ENCODE data around the gene SLC35E1. TPM values are rescaled to one million over a fixed set of nuclear protein-coding genes. Genes with fewer than 3 reads are reported as not detected.

Gene SLC35E1
- total RNA-seq, 1 experiment from 2014 or later: 52.6 TPM

- ChIA-PET POLR2A (ENCODE audit: unreplicated experiment) (no interaction called here), CTCF (no interaction called here)
- no peak overlapping the region for H3K9ac ChIP-seq (ENCODE audit: low read length)
- TF ChIP-seq EZH2 (IDR thresholded peaks at IDR 0.05; ENCODE audit: low read length, unreplicated experiment) (no peak), CTCF (conservative IDR thresholded peaks at IDR 0.05; ENCODE audit: low read depth, low read length) (no peak), EZH2phosphoT487 (IDR thresholded peaks at IDR 0.05; ENCODE audit: borderline replicate concordance, low read length) (no peak)
- H3K79me2 ChIP-seq (ENCODE audit: low read length): peaks cover 61% of the 10 kb centered on the region
- peaks cover 64% of the 10 kb centered on the region for H3K36me3 ChIP-seq (ENCODE audit: low read depth, low read length)
- H3K27ac ChIP-seq (ENCODE audit: low read length): no peak overlapping the region
- no TSS peak for BruUV-seq (replicated peaks)
- no peak for ATAC-seq
- no peaks in the 10 kb centered on the region for H3F3A ChIP-seq (ENCODE audit: low read length, unreplicated experiment)
- no peaks in the 10 kb centered on the region for H3K9me3 ChIP-seq (ENCODE audit: low read length)
- H3K27me3 ChIP-seq (ENCODE audit: low read length): no peaks in the 10 kb centered on the region
- H4K20me1 ChIP-seq (ENCODE audit: low read length): peaks cover 40% of the 10 kb centered on the region
- peaks cover 12% of the 10 kb centered on the region for H3K4me1 ChIP-seq (ENCODE audit: insufficient read depth, low read length)
- no peak overlapping the region for H3K4me2 ChIP-seq (ENCODE audit: low read length)
- H3K4me3 ChIP-seq (ENCODE audit: low read length): no peak overlapping the region
- H3K9me2 ChIP-seq (replicated peaks; ENCODE audit: low read length): no peaks in the 10 kb centered on the region
- intact Hi-C loops (cut with micrococcal nuclease): no loop called here
- H2AFZ ChIP-seq (ENCODE audit: low read length): no peak overlapping the region
- DNase-seq: no peak
These were observed 36.1 kb downstream of the SLC35E1 start for GRCh38 chr19:16536130-16536529.

DNA sequence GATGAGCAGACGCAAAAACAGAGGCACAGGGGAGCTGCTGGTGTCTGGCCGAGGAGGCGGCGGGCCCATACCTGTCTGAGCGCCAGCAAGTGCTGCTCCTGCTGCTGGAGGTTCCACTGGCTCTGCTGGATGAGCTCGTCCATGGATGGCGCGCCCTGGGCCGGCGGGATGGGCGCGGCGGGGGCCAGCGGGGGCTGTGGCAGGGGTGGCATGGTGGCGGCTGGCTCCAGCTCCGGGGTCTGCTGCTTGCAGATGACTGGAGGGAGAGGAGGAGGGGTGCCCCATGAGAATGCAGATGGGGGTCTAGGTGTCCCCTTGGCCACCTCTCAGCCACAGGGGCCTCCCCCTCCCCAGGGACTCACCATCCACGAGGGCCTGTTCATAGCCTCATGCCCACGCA is 36.8 kb downstream of the SLC35E1 start:
- Histone ChIP-seq H3K9me2 (replicated peaks; ENCODE audit: low read length) (no peaks in the 10 kb centered on the region), H3F3A (ENCODE audit: low read length, unreplicated experiment) (no peaks in the 10 kb centered on the region), H3K4me3 (ENCODE audit: low read length) (no peak overlapping the region), H3K4me2 (ENCODE audit: low read length) (no peak overlapping the region), H2AFZ (ENCODE audit: low read length) (no peak overlapping the region), H3K9ac (ENCODE audit: low read length) (no peak overlapping the region), H3K79me2 (ENCODE audit: low read length) (peaks cover 54% of the 10 kb centered on the region), H4K20me1 (ENCODE audit: low read length) (peaks cover 34% of the 10 kb centered on the region), H3K27me3 (ENCODE audit: low read length) (no peaks in the 10 kb centered on the region), H3K4me1 (ENCODE audit: insufficient read depth, low read length) (peaks cover 5% of the 10 kb centered on the region; the same call in 1 of the 2 replicates), H3K27ac (ENCODE audit: low read length) (no peak overlapping the region), H3K36me3 (ENCODE audit: low read depth, low read length) (peaks cover 70% of the 10 kb centered on the region), H3K9me3 (ENCODE audit: low read length) (no peaks in the 10 kb centered on the region)
- BruUV-seq (replicated peaks): no TSS peak
- no peak for DNase-seq
- intact Hi-C loops (cut with micrococcal nuclease): no loop called here
- CTCF ChIA-PET: no interaction called here
- no peak for TF ChIP-seq EZH2phosphoT487 (IDR thresholded peaks at IDR 0.05; ENCODE audit: borderline replicate concordance, low read length)
- no peak for TF ChIP-seq CTCF (conservative IDR thresholded peaks at IDR 0.05; ENCODE audit: low read depth, low read length)
- TF ChIP-seq EZH2 (IDR thresholded peaks at IDR 0.05; ENCODE audit: low read length, unreplicated experiment): no peak
- ATAC-seq: no peak
- POLR2A ChIA-PET (ENCODE audit: unreplicated experiment): no interaction called here

GRCh38 chr19:16532440-16533234 is 39.6 kb downstream of the SLC35E1 start:
- ATAC-seq: no peak

More at GRCh38 chr19:16532440-16533234, 39.6 kb downstream of the SLC35E1 start:
- peaks cover 22% of the 10 kb centered on the region for H4K20me1 ChIP-seq (ENCODE audit: low read length)
- no peak for DNase-seq
- H3K4me1 ChIP-seq (ENCODE audit: insufficient read depth, low read length): peaks cover 4% of the 10 kb centered on the region; the same call in 1 of the 2 replicates
- no peak overlapping the region for H3K9ac ChIP-seq (ENCODE audit: low read length)
- H3K27me3 ChIP-seq (ENCODE audit: low read length): no peaks in the 10 kb centered on the region
- H3F3A ChIP-seq (ENCODE audit: low read length, unreplicated experiment): no peaks in the 10 kb centered on the region
- H3K4me2 ChIP-seq (ENCODE audit: low read length): no peak overlapping the region
- no peak overlapping the region for H3K27ac ChIP-seq (ENCODE audit: low read length)
- H3K79me2 ChIP-seq (ENCODE audit: low read length): peaks cover 26% of the 10 kb centered on the region
- no peak overlapping the region for H3K4me3 ChIP-seq (ENCODE audit: low read length)
- no peaks in the 10 kb centered on the region for H3K9me3 ChIP-seq (ENCODE audit: low read length)
- ChIA-PET CTCF (no interaction called here), POLR2A (ENCODE audit: unreplicated experiment) (no interaction called here)
- no peaks in the 10 kb centered on the region for H3K9me2 ChIP-seq (replicated peaks; ENCODE audit: low read length)
- intact Hi-C loops (cut with micrococcal nuclease): no loop called here
- no peak overlapping the region for H2AFZ ChIP-seq (ENCODE audit: low read length)
- H3K36me3 ChIP-seq (ENCODE audit: low read depth, low read length): peaks cover 70% of the 10 kb centered on the region
- BruUV-seq (replicated peaks): no TSS peak
- TF ChIP-seq EZH2 (IDR thresholded peaks at IDR 0.05; ENCODE audit: low read length, unreplicated experiment): no peak
- no peak for TF ChIP-seq EZH2phosphoT487 (IDR thresholded peaks at IDR 0.05; ENCODE audit: borderline replicate concordance, low read length)
- TF ChIP-seq CTCF (conservative IDR thresholded peaks at IDR 0.05; ENCODE audit: low read depth, low read length): no peak

Data from PC-3 (cell line).